SU-DHL-6 (cell line): Measurements from ENCODE around the gene HOXD11.

Source experiments
- EZH2phosphoT487 ChIP-seq: fragments of 200-600 bp; sonication (generic), shearing (Covaris generic); conservative IDR thresholded peaks from 2 replicates; pipeline ENCODE4 v1.6.1; 2018; ENCODE audit warnings: mild to moderate bottlenecking, antibody characterized with exemption, low read length, moderate library complexity, mixed read lengths
- TF ChIP-seq, protein P1 (sequence below): fragments of 200-600 bp; sonication (generic); IDR thresholded peaks from one replicate; pipeline ENCODE4 v1.5.1; 2017; ENCODE audit warnings: antibody characterized with exemption, mild to moderate bottlenecking, low read length, moderate library complexity; ENCODE audit not compliant: insufficient read depth, poor library complexity, severe bottlenecking

DNA sequence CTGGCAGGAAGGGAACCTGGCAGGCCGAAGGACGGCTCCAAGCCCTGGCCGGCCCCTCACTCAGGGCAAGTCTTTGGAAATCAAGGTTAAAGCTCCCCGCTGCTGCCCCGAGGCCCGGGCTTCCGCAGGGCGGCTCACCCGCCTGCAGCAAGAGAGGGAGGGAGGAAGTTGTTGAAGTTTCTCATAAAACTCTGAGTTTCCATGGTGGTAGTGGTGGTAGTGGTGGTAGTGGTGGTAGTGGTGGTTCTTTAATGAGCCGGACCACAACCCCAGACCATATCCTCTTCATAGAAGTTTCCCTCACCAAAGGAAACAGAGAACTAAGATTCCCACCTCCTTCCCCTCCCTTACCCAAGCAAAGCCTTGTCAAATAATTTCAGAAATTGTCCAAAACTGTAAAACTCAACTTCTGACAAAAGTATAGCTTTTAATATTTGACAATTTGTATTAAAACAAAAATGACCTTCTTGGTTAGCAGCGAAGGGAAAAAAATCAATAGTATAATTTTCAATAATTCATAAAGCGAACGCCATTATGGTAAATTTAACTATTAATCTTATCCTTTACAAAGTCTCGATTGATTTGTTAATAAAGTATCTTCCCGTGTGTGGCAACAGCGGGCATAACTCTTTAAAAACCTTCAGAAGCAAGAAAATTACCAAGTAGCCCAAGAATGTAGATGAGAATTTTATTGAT is 8.0 kb downstream of the HOXD11 start:
- TF ChIP-seq, protein P1, sequence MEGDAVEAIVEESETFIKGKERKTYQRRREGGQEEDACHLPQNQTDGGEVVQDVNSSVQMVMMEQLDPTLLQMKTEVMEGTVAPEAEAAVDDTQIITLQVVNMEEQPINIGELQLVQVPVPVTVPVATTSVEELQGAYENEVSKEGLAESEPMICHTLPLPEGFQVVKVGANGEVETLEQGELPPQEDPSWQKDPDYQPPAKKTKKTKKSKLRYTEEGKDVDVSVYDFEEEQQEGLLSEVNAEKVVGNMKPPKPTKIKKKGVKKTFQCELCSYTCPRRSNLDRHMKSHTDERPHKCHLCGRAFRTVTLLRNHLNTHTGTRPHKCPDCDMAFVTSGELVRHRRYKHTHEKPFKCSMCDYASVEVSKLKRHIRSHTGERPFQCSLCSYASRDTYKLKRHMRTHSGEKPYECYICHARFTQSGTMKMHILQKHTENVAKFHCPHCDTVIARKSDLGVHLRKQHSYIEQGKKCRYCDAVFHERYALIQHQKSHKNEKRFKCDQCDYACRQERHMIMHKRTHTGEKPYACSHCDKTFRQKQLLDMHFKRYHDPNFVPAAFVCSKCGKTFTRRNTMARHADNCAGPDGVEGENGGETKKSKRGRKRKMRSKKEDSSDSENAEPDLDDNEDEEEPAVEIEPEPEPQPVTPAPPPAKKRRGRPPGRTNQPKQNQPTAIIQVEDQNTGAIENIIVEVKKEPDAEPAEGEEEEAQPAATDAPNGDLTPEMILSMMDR = no peak
- no peak for TF ChIP-seq EZH2phosphoT487
